Thyroid gland (tissue), 4 donors: Measurements from ENCODE around the gene KYNU.

ENCODE experiments used
- CTCF ChIP-seq, 6 experiments: fragments of 200-600 bp in 3 of 6; fragments of 450-650 bp in 3 of 6; sonication (generic) in 3 of 6; IDR thresholded peaks; one replicate each; pipeline ENCODE4 v1.5.1; 2016 to 2019; ENCODE audit warnings: antibody characterized with exemption in 6 of 6, mild to moderate bottlenecking in 2 of 6, inconsistent platforms in 1 of 6, moderate library complexity in 1 of 6
- POLR2A ChIP-seq, 2 donors: fragments of 450-650 bp; IDR thresholded peaks; one replicate each; pipeline ENCODE4 v1.6.1; 2017; ENCODE audit warnings: antibody characterized with exemption in 2 of 2, mild to moderate bottlenecking in 2 of 2, moderate library complexity in 1 of 2

GRCh38 chr2:142981756-142982155 lies 104.3 kb downstream of the KYNU start:
- no peak for TF ChIP-seq CTCF (IDR thresholded peaks at IDR 0.05)
- TF ChIP-seq POLR2A (IDR thresholded peaks at IDR 0.05), result no peak
